NCI-H446 treated with DMSO at 0.1 percent for 48 hours (cell line): ENCODE measurements around the gene RGS8.

Experiments used
- DNase-seq: peaks from one replicate; lab custom pipeline; 2025; lab: John Stamatoyannopoulos, UW

The RGS8 gene, protein sequence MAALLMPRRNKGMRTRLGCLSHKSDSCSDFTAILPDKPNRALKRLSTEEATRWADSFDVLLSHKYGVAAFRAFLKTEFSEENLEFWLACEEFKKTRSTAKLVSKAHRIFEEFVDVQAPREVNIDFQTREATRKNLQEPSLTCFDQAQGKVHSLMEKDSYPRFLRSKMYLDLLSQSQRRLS

DNA sequence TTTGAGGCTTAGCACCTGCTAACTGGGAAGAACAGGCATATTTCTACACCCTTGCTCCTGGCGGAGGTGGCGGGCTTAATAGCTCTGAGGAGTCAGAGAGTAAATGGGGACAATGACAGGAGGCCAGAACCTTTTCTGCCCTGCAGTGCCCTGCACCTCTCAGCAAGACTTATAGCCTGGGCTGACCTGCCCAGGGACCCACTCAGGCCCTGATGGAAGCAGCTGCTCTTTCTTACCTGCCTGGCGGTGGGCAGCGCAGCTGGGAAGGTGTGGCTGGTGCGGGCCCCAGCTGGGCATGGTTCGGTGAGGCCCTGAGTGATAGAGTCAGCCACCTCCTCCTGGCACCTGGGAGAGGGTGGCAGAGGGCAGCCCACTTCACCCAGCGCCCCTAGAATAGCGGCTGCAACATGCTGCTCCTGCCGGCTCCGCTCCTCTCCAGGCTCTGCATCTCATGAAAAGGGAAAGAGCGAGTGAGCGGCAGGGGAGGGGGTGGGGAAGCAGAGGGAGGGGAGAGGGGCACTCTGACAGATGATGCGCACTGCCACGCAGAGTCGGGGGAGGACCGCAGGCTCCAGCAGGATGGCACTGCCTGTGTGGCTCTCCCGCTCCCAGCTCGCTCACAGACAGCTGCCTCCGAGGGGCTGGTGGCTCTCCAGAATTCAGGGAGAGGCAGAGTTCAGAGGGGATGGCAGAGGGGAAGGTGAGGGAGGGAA, at the start of gene RGS8:
Gene RGS8, minus strand, starts transcription at position 472 of the 713 bp plus-strand sequence. CDS start 14,938 bp downstream, outside the sequence.
- no peak for DNase-seq

DNA sequence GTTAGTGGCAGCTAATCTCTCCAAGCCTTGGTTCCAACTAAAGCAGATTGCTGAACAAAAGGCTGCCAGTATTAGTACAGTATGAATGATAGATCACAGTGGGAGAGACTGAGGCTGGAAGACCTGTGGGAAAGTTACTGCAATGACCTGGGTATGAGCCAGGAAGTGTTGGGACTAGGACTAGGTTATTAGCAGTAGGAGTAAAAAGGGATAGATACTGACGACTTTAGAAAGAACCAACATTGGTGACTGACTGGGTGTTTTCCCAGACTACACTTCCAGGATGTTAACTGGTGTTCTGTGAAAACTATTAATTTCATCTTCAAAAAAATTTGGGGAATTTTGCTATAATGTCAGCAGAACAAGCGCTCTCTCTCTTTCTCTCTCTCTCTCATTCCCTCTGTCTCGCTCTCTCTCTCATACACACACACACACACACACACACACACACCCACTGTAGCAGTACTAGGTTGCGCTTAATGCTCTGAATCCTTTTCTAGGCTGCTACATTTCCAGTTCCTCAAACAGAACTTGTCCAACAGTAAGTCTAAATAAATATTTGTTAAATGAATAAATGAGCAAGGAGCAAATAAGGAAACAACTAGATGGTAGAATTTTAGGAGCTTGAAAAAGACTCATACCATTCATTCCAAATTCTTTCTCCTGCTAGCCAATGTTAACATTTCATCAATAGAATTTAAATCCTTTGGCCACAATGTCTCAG, 47.6 kb upstream of the RGS8 start:
- no peak for DNase-seq

DNA sequence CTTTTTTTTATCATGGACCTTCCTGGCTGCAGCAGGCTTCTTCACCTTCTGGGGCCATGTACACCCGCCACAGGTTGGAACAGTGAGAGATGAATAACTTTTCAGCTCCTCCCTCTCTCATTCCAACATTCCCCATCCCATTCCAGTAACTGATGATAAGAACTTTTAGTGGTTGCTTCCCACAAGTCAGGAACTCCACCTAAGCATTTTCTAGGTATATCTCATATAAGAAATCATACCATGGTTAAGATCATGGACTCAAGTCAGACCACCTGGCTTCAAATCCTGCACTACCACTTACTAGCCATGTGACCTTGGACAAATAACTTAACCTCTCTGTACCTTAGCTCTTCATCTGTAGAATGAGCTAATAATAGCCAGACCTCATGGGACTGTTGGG, 42.5 kb upstream of the RGS8 start:
- no peak for DNase-seq

DNA sequence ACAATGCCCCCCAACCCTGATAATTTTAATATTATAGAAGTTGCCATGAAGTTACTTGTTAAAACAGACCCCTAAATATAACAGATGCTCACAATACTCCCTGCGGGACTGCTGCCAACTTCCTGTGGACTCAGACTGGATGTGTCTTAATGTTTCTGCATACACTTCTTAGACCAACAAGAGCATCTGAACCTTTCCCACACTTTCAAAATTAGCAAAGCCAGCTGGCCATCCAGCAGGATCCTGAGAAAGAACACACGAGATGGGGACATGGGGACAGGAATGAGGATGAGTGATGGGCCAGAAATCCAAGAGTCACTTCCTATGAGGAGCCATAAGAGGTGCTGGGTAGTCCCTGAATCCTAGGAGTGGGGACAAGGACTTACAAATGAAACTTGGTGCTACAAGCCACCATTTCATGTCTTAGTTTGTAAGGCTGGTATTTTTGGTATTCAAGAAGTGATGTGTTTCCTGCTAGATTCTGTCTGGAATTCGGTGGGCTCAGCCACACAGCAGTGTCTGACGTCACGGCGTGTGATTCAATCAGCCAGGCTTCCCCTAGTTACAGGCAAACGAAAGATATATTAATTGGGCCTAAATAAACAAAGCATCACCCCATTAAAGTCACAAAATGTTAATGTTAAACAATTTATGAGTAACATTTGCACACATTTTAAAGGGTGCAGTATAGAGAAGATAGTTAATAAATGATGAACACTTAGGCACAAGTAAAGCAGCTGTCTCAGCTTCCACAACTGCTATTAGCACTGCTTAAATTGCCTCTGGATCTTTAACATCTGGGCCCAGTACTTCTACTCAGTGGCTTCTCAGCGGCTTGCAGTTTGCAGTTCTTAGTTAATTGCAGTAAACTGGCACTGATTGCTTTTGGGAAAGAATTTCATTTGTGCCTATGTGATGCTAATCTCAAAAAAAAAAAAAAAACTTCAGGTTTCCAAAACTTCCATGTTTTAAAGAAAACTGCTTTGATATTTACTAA, 41.2 kb upstream of the RGS8 start:
- DNase-seq, result no peak

DNA sequence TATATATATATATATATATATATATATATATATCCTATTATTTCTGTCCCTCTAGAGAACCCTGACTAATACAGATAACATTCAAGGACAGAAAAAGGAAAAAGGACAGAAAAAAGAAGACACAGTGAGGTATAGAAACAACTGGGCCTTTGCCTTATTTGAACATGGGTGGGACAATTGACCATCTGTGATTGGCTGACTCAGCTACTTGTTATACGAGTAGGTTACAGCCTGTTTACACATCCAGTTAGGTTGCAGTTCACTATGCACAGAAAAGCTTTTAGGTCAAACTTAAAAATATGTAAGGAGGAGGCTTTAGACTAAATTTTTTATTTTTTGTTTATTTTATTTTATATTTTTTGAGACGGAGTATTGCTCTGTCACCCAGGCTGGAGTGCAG, 39.8 kb upstream of the RGS8 start:
- no peak for DNase-seq

DNA sequence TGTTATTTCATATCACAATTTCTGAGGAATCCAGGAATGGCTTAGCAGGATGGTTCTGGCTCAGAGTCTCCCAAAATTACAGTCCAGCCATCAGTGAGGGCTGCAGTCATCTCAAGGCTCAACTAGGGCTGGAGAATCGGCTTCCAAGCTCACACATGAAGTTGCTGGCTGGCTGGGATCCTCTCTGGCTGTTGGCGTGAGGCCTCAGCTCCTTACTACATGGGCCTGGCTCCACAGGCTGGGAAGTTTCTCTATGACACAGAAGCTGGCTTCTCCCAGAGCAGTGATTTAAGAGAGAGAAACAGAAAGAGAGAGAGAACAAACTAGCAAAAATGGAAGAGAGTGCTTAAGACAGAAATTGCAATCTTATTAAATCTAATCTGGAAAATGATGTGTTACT, 38.8 kb upstream of the RGS8 start:
- DNase-seq, result no peak

DNA sequence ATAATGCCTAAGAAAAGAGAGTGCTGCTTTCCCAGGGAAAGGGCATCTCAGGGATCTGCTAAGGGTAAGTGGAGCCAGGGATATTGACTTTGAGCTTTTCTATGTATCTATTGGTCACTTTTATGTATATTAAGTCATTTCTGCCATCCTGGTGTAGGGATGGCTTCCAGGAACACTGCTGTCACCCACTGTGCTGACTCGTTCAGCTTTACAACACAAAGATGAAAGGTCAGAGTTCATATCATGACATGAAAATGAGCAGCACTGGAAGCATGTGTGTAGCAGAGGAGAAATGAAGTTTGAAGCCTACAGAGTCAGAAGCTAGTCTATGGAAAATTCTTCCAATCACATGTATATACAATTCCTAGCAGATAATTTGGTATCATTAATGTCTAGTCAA, 37.1 kb upstream of the RGS8 start:
- no peak for DNase-seq

DNA sequence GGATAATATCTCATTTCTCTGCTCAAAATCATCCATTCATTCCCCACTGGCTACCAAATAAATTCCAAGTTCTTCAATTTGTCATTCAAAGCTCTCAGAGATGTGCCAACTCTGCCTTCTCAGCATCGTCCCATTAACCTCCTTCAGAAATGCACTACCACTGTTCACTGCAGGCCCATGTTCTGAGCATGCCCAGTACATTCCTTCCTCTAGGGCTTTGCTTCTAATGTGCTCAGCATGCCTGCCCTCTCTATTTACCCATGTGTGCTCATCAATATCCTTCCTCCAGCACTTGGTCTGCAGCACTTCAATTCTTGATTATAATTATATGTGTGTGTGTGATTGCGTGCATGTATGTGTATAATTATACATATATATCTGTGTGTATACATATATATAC, 36.1 kb upstream of the RGS8 start:
- no peak for DNase-seq

DNA sequence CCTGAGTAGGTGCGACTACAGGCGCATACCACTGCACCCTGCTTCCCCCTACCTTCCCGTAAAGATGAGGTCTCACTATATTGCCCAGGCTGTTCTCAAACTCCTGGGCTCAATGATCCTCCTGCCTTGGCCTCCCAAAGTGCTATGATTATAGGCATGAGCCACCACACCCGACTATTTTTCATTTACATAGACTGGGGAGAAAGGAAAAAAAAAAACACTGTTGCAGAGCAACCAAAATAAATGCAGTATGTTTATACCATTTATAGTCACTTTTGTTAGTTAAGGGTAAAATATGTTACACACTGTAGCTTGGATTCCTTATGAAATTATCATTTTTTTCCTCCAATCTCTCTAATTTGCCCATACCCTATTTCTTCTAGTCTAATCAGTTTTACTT, 35.2 kb upstream of the RGS8 start:
- no peak for DNase-seq

DNA sequence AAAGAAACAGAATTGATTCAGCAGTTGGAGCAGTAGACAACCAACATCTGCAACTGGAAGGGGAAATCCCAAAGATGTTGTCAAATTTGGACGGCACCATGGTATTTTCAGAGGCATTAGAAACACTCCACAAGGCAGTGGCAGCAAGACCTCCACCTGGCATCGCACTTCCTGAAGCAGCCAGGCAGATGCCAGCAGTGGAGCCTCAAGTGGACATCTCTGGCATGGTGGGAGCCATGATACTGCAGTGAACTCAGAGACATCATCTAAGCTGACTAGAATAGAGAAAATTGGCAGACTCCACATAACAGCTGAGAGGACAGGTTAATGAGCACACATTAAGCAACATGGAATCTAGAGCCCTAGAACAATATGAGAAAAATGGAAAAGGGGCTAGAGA, 33.9 kb upstream of the RGS8 start:
- DNase-seq, result no peak

DNA sequence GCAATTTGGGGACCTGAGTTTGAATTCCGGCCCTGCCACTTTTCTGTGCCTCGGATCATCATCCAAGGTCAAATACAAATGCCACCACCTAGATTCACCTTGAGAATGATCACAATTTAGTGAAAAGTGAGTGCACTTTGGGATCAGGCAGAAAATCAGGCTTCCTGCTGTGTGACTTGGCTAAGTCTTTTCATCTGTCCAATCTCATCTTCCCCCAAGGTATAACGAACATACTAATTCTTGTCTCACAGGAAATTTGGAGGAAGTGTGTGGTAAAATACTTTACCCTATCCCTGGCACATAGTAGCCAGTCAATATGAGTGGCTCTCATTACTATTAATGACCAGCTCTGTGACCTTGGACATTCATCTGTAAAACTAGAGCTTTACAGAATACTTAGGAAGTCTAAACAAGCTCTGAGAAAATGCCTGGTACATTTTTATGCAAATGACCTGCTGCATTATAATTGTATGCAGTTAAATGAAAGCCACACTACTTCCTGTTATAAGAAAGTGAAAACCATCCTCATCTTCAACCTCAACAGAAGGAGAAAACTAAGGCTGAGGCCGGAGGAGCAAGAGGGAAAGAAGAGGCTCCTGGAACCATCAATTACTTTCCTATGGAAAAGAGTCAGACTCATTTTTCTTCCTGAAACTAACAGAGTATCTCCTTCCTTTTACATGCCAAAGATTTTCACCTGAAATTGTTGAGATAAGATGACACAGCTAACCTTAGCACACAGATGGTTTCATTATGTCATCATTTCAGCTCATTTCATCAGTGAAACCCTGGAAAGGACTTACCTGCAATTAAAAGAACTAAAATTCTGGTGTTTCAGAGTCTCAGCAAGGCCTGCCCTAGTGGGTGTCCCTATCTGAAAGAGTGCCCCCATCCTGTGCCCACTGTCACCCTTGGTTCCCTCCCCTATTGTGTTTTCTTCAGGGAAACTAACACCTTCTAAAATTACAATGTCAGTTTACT, 32.6 kb upstream of the RGS8 start:
- DNase-seq, result no peak

DNA sequence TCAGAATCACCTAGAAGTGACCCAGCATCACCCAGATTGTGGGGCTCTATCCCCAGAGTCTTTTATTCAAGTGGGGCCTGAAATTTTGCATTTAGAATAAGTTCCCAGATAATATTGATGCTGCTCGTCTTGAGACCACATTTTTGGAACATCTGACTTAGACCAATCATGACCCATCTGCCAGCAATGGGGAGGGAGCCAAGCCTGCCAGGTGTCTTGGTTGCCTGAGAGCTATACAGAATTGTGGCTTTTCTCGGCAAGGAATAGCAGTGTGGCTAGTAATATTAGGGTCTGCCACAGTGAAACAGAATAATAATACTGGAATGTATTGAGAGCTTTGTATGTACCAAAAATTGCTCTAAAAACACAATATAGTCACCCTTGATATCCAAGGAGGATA, 31.1 kb upstream of the RGS8 start:
- DNase-seq, result no peak

DNA sequence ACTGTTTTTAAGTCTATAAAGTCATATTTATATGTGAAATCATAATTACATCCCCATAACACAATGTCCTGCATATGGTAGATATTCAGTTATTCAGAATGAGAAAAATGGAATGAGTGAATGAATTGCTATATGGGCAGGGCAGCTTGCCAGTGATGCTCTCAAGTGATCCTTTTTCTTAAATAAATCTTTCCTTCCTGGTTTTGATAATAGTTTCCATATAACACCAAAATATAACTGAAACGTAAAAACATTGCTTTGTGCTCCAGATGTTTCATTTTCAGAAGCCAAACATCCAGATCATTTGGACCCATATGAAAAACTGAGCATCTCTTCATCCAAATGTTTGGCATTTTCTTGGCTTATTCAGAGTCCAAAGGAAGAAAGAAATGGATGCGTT, 30.2 kb upstream of the RGS8 start:
- no peak for DNase-seq

DNA sequence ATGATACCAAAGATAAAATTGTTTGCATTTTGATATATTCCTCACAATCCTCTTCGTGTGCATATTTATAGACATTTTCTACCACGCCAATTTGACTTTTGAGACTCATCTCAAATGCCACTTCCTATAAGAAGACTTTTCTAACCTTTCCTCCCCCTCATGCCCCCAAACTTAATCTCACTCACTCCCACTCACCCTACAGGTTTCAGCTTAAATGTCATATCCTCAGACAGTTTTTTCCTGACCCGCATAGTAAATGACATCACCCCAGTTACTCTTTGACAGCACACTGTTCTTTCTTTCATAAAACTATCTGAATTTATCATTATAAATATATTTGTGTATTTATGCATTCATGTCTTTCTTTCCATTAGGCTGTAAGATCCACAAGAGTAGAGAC, 29.6 kb upstream of the RGS8 start:
- no peak for DNase-seq

DNA sequence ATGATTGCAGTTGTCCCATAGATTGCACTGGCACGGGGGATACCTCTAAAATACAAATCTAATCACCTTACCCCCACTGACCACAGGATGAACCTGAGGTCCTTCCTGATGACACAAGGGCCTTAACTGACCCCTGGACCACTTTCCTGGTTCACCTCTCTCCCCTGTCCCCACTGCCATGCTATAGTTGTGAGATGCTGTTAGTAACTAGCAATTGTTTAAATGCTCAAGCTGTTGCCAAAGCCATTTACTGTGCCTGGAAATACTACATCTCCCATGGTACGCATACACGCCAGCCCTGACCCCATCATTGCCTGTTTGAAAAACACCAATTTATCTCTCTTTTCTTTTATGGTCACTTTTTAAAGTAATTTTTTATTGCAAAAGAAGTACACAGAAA, 29.1 kb upstream of the RGS8 start:
- DNase-seq, result no peak

DNA sequence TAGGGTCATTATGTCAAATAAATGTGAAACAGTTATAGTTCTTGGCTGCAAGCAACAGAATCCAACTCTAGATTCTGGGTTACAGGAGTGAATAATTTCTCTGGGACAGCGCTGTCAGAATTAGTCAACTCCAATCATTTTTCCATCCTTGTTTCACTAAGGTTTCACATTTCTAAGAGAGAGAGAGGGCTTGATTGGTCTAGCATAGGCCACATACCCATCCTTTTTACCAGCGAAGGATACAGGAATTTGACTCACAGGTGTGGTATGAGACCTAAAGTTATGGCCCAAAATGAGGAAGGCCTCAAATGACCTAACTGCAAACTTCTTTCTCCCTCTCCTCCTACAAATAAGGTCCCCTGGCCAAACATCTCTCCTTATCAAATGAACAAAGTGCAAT, 25.5 kb upstream of the RGS8 start:
- no peak for DNase-seq

DNA sequence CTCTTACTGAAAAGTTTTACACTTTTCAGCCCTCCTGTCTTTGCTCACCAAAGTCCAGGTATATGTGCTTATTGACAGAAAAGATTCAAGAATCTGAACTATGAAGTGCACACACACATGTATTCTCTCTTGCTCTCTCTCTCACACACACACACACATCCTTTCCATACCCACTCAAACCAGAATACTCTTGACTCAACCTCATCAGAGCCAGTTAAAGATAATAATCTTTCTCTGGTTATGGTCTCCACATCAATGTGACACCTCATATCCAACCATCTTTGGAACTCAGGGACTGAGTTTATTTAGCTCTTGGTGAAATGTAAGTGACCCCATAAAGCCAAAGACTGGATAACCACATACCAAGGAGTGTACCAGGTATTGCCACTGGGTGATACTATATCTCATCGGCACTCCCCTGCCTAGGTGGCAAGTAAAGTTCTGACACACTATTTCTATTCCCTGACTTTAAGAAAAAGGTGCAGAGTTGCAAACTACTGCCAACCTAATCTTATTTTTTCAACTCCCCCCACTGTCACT, 24.9 kb upstream of the RGS8 start:
- DNase-seq, result no peak

DNA sequence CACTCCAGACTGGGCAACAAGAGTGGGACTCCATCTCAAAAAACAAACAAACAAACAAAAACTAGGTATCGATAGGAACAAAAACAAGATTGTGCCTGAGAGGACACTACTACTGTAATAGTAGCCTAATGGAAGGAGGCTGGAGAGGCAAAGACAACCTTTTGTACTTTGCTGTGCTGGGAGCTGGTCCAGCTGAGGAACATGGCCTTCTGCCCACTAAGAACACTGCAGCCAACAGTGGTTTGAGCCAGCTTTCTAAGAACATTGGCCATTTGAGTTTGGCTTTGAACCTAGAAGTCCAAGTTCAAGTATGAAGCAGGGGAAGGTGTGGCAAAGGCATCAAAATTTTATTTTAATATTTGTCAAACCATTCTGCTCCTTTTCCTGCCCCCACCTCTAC, 22.7 kb upstream of the RGS8 start:
- DNase-seq, result peak; percentile 30

DNA sequence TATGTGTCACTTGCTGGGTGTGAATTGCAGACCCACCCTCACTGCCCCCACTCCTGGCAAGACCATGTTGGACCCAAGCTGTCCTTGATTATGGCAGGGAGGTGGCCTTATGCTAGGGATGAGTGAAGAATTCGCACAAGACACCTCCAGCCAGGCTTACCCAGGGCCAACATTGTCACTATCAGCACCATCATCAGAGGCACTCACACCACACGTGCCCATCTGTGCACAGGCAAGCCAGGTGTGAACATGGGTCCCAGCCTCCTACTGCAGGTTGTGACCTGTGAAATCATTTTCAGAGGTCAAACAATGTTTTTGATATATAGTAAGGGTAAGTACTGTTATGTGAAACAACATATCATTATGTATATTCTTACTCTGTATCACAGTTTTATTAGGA, 20.3 kb upstream of the RGS8 start:
- DNase-seq, result no peak

DNA sequence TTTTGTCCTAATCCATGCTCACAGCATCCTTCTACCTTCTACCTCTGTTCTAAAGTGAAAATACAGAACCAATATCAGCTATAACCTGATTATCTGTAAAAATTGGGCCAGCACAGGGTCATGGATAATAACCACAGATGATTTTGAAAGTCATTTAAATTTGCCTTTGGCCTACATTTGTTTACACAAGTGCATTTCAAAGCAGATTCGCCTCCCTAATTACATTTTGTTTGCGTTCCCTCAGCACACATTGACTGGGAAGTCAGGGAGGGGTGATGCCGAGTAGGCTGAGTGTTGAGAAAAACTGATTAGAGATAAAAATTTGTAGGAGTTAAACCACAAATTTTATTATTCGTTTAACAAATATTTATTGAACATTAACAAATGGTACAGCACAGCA, 19.2 kb upstream of the RGS8 start:
- no peak for DNase-seq
